ENCODE measurements around the gene ZFHX2. TPM values are rescaled to one million over a fixed set of nuclear protein-coding genes. Genes with fewer than 3 reads are reported as not detected.
A peak's percentile ranks its signal among the peaks of the same experiment; 100 is the strongest.
"Not testable (repeated sequence)": the region's sequence is repeated elsewhere in the genome, so short reads cannot be mapped to it uniquely, and the experiment has no call there.

Gene ZFHX2
- total and polyA plus RNA-seq, 7 experiments from 2014 or later, result 0.45 to 2.6 (median 0.49) TPM; not detected in 2

DNA sequence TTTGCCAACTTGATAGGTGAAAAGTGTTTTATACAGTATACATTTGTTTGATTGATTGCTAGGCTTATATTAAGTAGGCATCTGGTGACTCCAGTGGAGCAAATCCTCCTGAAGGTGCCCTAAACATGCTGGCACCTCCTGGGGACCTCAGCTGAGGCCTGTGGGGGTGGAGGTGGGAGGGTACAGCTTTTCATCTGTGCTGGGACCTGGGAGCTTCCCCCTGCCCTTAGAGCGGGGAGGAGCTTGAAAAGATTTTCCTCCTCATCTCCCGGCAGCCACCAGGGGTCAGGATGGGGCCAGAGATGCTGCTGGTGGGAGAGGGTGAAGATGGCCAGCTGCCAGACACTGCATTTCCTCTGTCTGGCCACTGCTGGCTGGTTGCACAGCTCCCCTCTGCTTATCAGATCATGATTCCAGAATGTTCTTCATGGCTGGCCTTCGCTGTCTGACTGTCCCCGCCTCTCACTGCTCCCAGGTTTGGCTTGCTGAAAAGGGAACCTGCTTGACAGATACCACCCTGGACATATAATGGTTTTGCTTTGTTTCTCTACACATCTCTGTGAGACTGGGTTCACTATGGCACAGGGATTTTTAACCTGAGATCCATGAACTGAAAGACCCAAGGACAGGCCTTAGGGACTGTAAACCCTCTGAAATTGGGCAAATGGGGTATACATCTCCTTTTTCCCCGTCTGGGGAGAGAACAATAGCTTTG is 37.5 kb upstream of the ZFHX2 start:
- peaks cover 3 to 13% (median 9%) of the 10 kb centered on the region in 7 donors for H3K4me1 Mint-ChIP-seq
- ATAC-seq (peak; percentile 98), DNase-seq (peak; percentile 63 to 84 (median 79))
- CTCF ChIA-PET, result interaction anchor here (0.6 to 3.6 kb wide), 19 partner anchors 17 to 493 kb away, joined by 3 to 25 read pairs (median 4); no protein-coding TSS in a partner anchor
- Histone ChIP-seq H3K4me3 (ENCODE audit: low read length) (no peak overlapping the region), H3K36me3 (ENCODE audit: control insufficient read depth in 2 of 3, insufficient read depth in 3 of 3, low read length in 3 of 3) (no peaks in the 10 kb centered on the region), H3K9me3 (ENCODE audit: control insufficient read depth in 2 of 3, low read length in 3 of 3) (no peaks in the 10 kb centered on the region), H3K4me1 (ENCODE audit: control insufficient read depth in 2 of 2, insufficient read depth in 2 of 2, low read length in 2 of 2) (no peaks in the 10 kb centered on the region), H3K27me3 (ENCODE audit: control insufficient read depth in 2 of 2, insufficient read depth in 2 of 2, low read length in 2 of 2) (no peaks in the 10 kb centered on the region), H3K27ac (ENCODE audit: low read depth, low read length) (no peak overlapping the region)
- peak overlapping the region in 2 of 9 donors; percentile 21 to 65 for H3K27ac Mint-ChIP-seq
- intact Hi-C loops (cut with micrococcal nuclease), result loop anchor here (1.0 kb wide), 5 partner anchors 43 to 365 kb away; no protein-coding TSS in a partner anchor
- peaks cover 0 to 2% (median 0%) of the 10 kb centered on the region in 11 donors for H3K9me3 Mint-ChIP-seq
- H3K4me3 Mint-ChIP-seq, result no peak overlapping the region
- no peaks in the 10 kb centered on the region for H3K36me3 Mint-ChIP-seq
- H3K27me3 Mint-ChIP-seq, result peaks cover 9 to 21% (median 14%) of the 10 kb centered on the region in 5 donors
- POLR2A ChIA-PET, result interaction anchor here (0.5 to 1.5 kb wide), 6 partner anchors 19 to 341 kb away, joined by 3 to 5 read pairs (median 4); partner anchors contain the start of gene AP1G2

DNA sequence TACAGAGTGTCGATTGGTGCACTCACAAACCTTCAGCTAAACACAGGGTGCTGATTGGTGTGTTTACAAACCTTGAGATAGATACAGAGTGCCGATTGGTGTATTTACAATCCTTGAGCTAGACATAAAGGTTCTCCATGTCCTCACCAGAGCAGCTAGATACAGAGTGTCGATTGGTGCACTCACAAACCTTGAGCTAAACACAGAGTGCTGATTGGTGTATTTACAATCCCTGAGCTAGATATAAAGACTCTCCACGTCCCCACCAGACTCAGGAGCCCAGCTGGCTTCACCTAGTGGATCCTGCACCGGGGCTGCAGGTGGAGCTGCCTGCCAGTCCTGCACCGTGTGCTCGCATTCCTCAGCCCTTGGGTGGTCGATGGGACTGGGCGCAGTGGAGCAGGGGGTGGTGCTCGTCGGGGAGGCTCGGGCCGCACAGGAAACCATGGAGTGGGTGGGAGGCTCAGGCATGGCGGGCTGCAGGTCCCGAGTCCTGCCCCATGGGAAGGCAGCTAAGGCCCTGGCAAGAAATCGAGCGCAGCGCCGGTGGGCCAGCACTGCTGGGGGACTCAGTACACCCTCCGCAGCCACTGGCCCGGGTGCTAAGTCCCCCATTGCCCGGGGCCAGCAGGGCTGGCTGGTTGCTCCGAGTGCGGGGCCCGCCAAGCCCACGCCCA is 33.1 kb upstream of the ZFHX2 start:
- H3K27me3 Mint-ChIP-seq, result peaks cover 28 to 40% (median 31%) of the 10 kb centered on the region in 5 donors
- H3K4me3 ChIP-seq (ENCODE audit: low read length); POLR2A ChIA-PET; H3K36me3 Mint-ChIP-seq; DNase-seq; H3K4me3 Mint-ChIP-seq; intact Hi-C loops (cut with micrococcal nuclease); H3K9me3 ChIP-seq (ENCODE audit: control insufficient read depth in 2 of 3, low read length in 3 of 3); CTCF ChIA-PET; ATAC-seq; H3K27ac Mint-ChIP-seq; H3K4me1 ChIP-seq (ENCODE audit: control insufficient read depth in 2 of 2, insufficient read depth in 2 of 2, low read length in 2 of 2); H3K27ac ChIP-seq (ENCODE audit: low read depth, low read length); H3K36me3 ChIP-seq (ENCODE audit: control insufficient read depth in 2 of 3, insufficient read depth in 3 of 3, low read length in 3 of 3); H3K9me3 Mint-ChIP-seq; H3K27me3 ChIP-seq (ENCODE audit: control insufficient read depth in 2 of 2, insufficient read depth in 2 of 2, low read length in 2 of 2): not testable (repeated sequence)
- H3K4me1 Mint-ChIP-seq, result peaks cover 3 to 13% (median 9%) of the 10 kb centered on the region in 7 donors

GRCh38 chr14:23583761-23584526 is 32.4 kb upstream of the ZFHX2 start:
- H3K4me3 Mint-ChIP-seq; H3K4me3 ChIP-seq (ENCODE audit: low read length); ATAC-seq; H3K4me1 ChIP-seq (ENCODE audit: control insufficient read depth in 2 of 2, insufficient read depth in 2 of 2, low read length in 2 of 2); CTCF ChIA-PET; H3K4me1 Mint-ChIP-seq; H3K36me3 Mint-ChIP-seq; H3K9me3 ChIP-seq (ENCODE audit: control insufficient read depth in 2 of 3, low read length in 3 of 3); H3K36me3 ChIP-seq (ENCODE audit: control insufficient read depth in 2 of 3, insufficient read depth in 3 of 3, low read length in 3 of 3); POLR2A ChIA-PET; DNase-seq; H3K27ac ChIP-seq (ENCODE audit: low read depth, low read length); H3K27ac Mint-ChIP-seq; intact Hi-C loops (cut with micrococcal nuclease); H3K27me3 ChIP-seq (ENCODE audit: control insufficient read depth in 2 of 2, insufficient read depth in 2 of 2, low read length in 2 of 2); H3K9me3 Mint-ChIP-seq: not testable (repeated sequence)
- peaks cover 34 to 45% (median 36%) of the 10 kb centered on the region in 5 donors for H3K27me3 Mint-ChIP-seq

- Histone ChIP-seq H3K4me3 (ENCODE audit: low read length) (no peak overlapping the region), H3K36me3 (ENCODE audit: control insufficient read depth in 2 of 3, insufficient read depth in 3 of 3, low read length in 3 of 3) (no peaks in the 10 kb centered on the region), H3K4me1 (ENCODE audit: control insufficient read depth in 2 of 2, insufficient read depth in 2 of 2, low read length in 2 of 2) (peaks cover 0 to 7% of the 10 kb centered on the region in 2 donors), H3K9me3 (ENCODE audit: control insufficient read depth in 2 of 3, low read length in 3 of 3) (no peaks in the 10 kb centered on the region), H3K27ac (ENCODE audit: low read depth, low read length) (no peak overlapping the region), H3K27me3 (ENCODE audit: control insufficient read depth in 2 of 2, insufficient read depth in 2 of 2, low read length in 2 of 2) (peaks cover 0 to 2% of the 10 kb centered on the region in 2 donors)
- Mint-ChIP-seq H3K27me3 (peaks cover 41 to 52% (median 44%) of the 10 kb centered on the region in 5 donors), H3K9me3 (peaks cover 0 to 2% (median 0%) of the 10 kb centered on the region in 11 donors), H3K27ac (no peak overlapping the region), H3K4me3 (no peak overlapping the region), H3K4me1 (peaks cover 0 to 13% (median 9%) of the 10 kb centered on the region in 7 donors), H3K36me3 (no peaks in the 10 kb centered on the region)
- POLR2A ChIA-PET, result interaction anchor here (0.7 kb wide), 2 partner anchors 11 to 14 kb away, joined by 3 to 4 read pairs; no protein-coding TSS in a partner anchor
- ATAC-seq (no peak), DNase-seq (no peak)
- CTCF ChIA-PET, result interaction anchor here (0.9 kb wide), 1 partner anchor 347 kb away, joined by 3 read pairs; no protein-coding TSS in a partner anchor
- intact Hi-C loops (cut with micrococcal nuclease), result no loop called here
These were observed 31.6 kb upstream of the ZFHX2 start for GRCh38 chr14:23582906-23583760.

DNA sequence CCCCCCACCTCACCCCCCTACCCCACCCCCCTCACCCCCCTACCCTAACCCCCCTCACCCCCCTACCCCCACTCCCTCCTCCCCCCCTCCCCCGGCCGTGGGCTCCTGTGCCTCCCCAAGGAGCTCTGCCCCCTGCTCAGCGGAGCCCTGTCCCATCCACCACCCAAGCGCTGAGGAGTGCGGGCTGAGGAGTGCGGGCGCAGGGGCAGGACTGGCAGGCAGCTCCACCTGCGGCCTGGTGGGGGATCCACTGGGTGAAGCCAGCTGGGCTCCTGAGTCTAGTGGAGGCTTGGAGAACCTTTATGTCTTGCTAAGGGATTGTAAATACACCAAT is 29.4 kb upstream of the ZFHX2 start:
- POLR2A ChIA-PET, result interaction anchor here (0.6 kb wide), 1 partner anchor 9 kb away, joined by 7 read pairs; no protein-coding TSS in a partner anchor
- intact Hi-C loops (cut with micrococcal nuclease), result no loop called here
- peaks cover 43 to 58% (median 49%) of the 10 kb centered on the region in 5 donors for H3K27me3 Mint-ChIP-seq
- H3K27ac Mint-ChIP-seq, result no peak overlapping the region
- no peaks in the 10 kb centered on the region for H3K36me3 Mint-ChIP-seq
- ATAC-seq (no peak), DNase-seq (no peak)
- Histone ChIP-seq H3K4me3 (ENCODE audit: low read length) (no peak overlapping the region), H3K36me3 (ENCODE audit: control insufficient read depth in 2 of 3, insufficient read depth in 3 of 3, low read length in 3 of 3) (no peaks in the 10 kb centered on the region), H3K9me3 (ENCODE audit: control insufficient read depth in 2 of 3, low read length in 3 of 3) (no peaks in the 10 kb centered on the region), H3K27ac (ENCODE audit: low read depth, low read length) (no peak overlapping the region), H3K27me3 (ENCODE audit: control insufficient read depth in 2 of 2, insufficient read depth in 2 of 2, low read length in 2 of 2) (peaks cover 0 to 14% of the 10 kb centered on the region in 2 donors), H3K4me1 (ENCODE audit: control insufficient read depth in 2 of 2, insufficient read depth in 2 of 2, low read length in 2 of 2) (peaks cover 0 to 7% of the 10 kb centered on the region in 2 donors)
- H3K4me1 Mint-ChIP-seq, result peaks cover 8 to 23% (median 16%) of the 10 kb centered on the region in 7 donors
- H3K9me3 Mint-ChIP-seq, result peaks cover 0 to 2% (median 0%) of the 10 kb centered on the region in 11 donors
- CTCF ChIA-PET, result interaction anchor here (0.6 to 0.9 kb wide), 2 partner anchors 19 to 51 kb away, joined by 3 read pairs; no protein-coding TSS in a partner anchor
- no peak overlapping the region for H3K4me3 Mint-ChIP-seq

All from naive thymus-derived CD4-positive, alpha-beta T cell (primary cell).